Measurements from ENCODE around the gene LRRC8B.

The LRRC8B gene

GRCh38 chr1:89587729-89588161 lies 63.1 kb downstream of the LRRC8B start:
- DNase-seq: no peak

GRCh38 chr1:89588480-89588879 lies 63.9 kb downstream of the LRRC8B start:
- no peak for DNase-seq

- DNase-seq: no peak
Measured at GRCh38 chr1:89589515-89589914, 64.9 kb downstream of the LRRC8B start.

GRCh38 chr1:89590341-89591080 lies 65.9 kb downstream of the LRRC8B start:
- no peak for DNase-seq

- peak; percentile 73 for DNase-seq
Measured at GRCh38 chr1:89592861-89593302, 68.3 kb downstream of the LRRC8B start.

- no peak for DNase-seq
Measured at GRCh38 chr1:89594096-89594740, 69.6 kb downstream of the LRRC8B start.

GRCh38 chr1:89596698-89597097 lies 72.1 kb downstream of the LRRC8B start:
- DNase-seq: no peak

GRCh38 chr1:89598450-89599331 lies 74.1 kb downstream of the LRRC8B start:
- DNase-seq: peak; percentile 45 to 64

- DNase-seq: no peak
Measured at GRCh38 chr1:89599332-89599630, 74.7 kb downstream of the LRRC8B start.

GRCh38 chr1:89600451-89601224 lies 76.0 kb downstream of the LRRC8B start:
- no peak for DNase-seq

- no peak for DNase-seq
Measured at GRCh38 chr1:89602871-89603404, 78.3 kb downstream of the LRRC8B start.

- no peak for DNase-seq
Measured at GRCh38 chr1:89603651-89604413, 79.2 kb downstream of the LRRC8B start.

GRCh38 chr1:89604414-89604735 lies 79.7 kb downstream of the LRRC8B start:
- no peak for DNase-seq

- DNase-seq: no peak
Measured at GRCh38 chr1:89605692-89606091, 81.1 kb downstream of the LRRC8B start.

- no peak for DNase-seq
Measured at GRCh38 chr1:89606227-89606980, 81.8 kb downstream of the LRRC8B start.

- no peak for DNase-seq
Measured at GRCh38 chr1:89607156-89607555, 82.5 kb downstream of the LRRC8B start.

GRCh38 chr1:89607586-89608318 lies 83.1 kb downstream of the LRRC8B start:
- DNase-seq: no peak

- DNase-seq: no peak
Measured at GRCh38 chr1:89608319-89608983, 83.8 kb downstream of the LRRC8B start.

GRCh38 chr1:89608984-89609725 lies 84.5 kb downstream of the LRRC8B start:
- DNase-seq: no peak
